ENCODE measurements around the gene CLEC3B.

DNA sequence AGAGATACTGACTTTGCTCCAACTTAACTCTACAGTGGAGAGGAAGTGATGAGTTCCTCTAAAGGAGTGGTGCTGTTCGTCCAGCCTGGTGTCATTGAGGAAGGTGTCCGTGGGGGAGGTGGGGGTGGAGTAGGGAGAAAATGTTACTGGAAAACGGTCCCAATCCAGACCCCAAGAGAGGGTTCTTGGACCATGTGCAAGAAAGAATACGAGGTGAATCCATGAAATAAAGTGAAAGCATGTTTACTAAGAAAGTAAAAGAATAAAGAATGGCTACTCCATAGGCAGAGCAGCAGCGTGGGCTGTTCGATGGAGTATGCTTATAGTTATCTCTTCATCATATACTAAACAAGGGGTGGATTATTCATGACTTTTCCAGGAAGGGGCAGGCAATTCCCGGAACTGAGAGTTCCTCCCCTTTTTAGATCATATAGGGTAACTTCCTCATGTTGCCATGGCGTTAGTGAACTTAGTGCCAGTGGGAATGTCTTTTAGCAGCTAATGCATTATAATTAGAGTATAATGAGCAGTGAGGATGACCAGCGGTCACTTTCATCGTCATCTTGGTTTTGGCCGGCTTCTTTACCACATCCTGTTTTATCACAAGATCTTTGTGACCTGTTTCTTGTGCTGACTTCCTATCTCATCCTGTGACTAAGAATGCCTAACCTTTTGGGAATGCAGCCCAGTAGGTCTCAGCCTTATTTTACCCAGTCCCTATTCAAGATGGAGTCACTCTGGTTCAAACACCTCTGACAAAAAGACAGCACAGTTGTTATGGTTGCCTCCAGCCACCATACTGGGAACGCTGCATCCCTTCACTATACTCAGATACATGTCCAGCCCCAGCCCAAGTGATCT, 38.6 kb downstream of the CLEC3B start:
- TF ChIP-seq, protein P1, sequence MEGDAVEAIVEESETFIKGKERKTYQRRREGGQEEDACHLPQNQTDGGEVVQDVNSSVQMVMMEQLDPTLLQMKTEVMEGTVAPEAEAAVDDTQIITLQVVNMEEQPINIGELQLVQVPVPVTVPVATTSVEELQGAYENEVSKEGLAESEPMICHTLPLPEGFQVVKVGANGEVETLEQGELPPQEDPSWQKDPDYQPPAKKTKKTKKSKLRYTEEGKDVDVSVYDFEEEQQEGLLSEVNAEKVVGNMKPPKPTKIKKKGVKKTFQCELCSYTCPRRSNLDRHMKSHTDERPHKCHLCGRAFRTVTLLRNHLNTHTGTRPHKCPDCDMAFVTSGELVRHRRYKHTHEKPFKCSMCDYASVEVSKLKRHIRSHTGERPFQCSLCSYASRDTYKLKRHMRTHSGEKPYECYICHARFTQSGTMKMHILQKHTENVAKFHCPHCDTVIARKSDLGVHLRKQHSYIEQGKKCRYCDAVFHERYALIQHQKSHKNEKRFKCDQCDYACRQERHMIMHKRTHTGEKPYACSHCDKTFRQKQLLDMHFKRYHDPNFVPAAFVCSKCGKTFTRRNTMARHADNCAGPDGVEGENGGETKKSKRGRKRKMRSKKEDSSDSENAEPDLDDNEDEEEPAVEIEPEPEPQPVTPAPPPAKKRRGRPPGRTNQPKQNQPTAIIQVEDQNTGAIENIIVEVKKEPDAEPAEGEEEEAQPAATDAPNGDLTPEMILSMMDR (IDR thresholded peaks at IDR 0.05; ENCODE audit: low read depth, low read length, poor library complexity, severe bottlenecking): no peak
- no peak for TF ChIP-seq EZH2phosphoT487 (IDR thresholded peaks at IDR 0.05; ENCODE audit: borderline replicate concordance, low read length)
